OCI-LY7 (cell line): ENCODE measurements around the gene ADRA2A.

Experiments
- EZH2phosphoT487 ChIP-seq: fragments of 200-600 bp; sonication (generic); IDR thresholded peaks from 2 replicates; pipeline ENCODE4 v1.6.1; 2018; ENCODE audit warnings: low read depth, borderline replicate concordance, mild to moderate bottlenecking, mixed run types, antibody characterized with exemption, low read length, moderate library complexity, mixed read lengths
- TF ChIP-seq, protein P1 (sequence below): fragments of 200-600 bp; sonication (generic); conservative IDR thresholded peaks from 2 replicates; pipeline ENCODE4 v1.5.1; 2014; ENCODE audit warnings: mild to moderate bottlenecking, antibody characterized with exemption, low read length, moderate library complexity, mixed read lengths

DNA sequence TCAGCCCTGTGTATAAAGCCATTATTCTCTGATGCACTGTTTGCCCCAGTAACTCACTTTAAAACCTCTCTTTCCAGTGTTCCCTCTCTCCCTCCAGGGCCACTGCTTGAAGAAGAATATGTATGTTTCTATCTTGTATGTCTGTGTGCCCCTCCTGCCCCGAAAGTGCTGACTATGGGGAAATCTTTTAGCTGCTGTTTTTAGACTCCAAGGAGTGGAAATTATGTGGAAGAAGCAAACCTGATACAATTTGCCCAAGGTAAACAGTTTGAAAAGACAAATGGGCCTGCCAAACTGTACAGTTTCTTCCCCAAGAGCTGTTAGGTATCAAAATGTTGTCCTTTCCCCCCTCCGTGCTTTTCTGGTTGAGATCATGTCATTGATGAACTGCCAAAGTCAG lies 3.4 kb downstream of the ADRA2A start:
- TF ChIP-seq, protein P1, sequence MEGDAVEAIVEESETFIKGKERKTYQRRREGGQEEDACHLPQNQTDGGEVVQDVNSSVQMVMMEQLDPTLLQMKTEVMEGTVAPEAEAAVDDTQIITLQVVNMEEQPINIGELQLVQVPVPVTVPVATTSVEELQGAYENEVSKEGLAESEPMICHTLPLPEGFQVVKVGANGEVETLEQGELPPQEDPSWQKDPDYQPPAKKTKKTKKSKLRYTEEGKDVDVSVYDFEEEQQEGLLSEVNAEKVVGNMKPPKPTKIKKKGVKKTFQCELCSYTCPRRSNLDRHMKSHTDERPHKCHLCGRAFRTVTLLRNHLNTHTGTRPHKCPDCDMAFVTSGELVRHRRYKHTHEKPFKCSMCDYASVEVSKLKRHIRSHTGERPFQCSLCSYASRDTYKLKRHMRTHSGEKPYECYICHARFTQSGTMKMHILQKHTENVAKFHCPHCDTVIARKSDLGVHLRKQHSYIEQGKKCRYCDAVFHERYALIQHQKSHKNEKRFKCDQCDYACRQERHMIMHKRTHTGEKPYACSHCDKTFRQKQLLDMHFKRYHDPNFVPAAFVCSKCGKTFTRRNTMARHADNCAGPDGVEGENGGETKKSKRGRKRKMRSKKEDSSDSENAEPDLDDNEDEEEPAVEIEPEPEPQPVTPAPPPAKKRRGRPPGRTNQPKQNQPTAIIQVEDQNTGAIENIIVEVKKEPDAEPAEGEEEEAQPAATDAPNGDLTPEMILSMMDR, result no peak
- no peak for TF ChIP-seq EZH2phosphoT487
